VCaP (cell line): ENCODE data around the gene SERPINF2.
"Not testable (repeated sequence)": the region's sequence is repeated elsewhere in the genome, so short reads cannot be mapped to it uniquely, and the experiment has no call there.

Experiments used
- H3K27ac ChIP-seq: fragments of 450-650 bp; 2 replicates; pipeline ENCODE4 v1.5.1; 2017
- TF ChIP-seq, protein P1 (sequence below): fragments of 450-650 bp; conservative IDR thresholded peaks from 2 replicates; pipeline ENCODE4 v1.5.1; 2017; ENCODE audit warnings: mild to moderate bottlenecking, moderate library complexity

The SERPINF2 gene

DNA sequence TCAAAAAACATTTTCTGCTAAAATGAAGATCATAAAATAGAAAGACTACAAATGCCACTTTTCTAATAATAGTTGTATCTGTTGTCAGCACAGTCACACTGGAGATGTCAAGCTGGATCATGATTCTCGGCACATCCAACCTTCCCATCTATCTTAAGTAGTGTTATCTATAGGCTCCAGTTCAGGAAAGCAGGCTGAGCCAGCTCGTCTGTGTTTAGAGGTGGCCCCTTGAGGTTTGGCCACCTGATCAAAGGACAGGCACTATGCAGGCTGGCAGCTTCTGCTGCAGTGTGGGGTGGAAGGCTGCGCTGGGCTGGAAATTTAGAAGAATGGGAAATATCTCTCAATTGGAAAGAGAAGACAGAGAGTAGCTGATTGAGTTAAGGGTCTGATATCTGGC lies 54.7 kb downstream of the SERPINF2 start:
- TF ChIP-seq, protein P1, sequence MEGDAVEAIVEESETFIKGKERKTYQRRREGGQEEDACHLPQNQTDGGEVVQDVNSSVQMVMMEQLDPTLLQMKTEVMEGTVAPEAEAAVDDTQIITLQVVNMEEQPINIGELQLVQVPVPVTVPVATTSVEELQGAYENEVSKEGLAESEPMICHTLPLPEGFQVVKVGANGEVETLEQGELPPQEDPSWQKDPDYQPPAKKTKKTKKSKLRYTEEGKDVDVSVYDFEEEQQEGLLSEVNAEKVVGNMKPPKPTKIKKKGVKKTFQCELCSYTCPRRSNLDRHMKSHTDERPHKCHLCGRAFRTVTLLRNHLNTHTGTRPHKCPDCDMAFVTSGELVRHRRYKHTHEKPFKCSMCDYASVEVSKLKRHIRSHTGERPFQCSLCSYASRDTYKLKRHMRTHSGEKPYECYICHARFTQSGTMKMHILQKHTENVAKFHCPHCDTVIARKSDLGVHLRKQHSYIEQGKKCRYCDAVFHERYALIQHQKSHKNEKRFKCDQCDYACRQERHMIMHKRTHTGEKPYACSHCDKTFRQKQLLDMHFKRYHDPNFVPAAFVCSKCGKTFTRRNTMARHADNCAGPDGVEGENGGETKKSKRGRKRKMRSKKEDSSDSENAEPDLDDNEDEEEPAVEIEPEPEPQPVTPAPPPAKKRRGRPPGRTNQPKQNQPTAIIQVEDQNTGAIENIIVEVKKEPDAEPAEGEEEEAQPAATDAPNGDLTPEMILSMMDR, result no peak
- no peak overlapping the region for H3K27ac ChIP-seq

DNA sequence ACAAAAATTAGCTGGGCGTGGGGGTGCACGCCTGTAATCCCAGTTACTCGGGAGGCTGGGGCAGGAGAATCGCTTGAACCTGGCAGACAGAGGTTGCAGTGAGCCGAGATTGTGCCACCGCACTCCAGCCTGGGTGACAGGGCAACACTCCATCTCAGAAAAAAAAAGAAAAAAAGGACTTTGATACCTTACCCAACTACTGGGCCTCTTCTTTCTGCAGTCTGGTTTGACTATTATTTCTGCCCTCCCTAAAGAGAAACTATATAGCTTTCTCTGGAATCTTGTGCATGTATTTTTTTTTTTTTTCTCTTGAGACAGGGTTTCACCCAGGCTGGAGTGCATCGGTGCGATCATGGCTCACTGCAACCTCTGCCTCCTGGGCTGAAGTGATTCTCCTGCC lies 55.2 kb downstream of the SERPINF2 start:
- not testable (repeated sequence) for H3K27ac ChIP-seq

DNA sequence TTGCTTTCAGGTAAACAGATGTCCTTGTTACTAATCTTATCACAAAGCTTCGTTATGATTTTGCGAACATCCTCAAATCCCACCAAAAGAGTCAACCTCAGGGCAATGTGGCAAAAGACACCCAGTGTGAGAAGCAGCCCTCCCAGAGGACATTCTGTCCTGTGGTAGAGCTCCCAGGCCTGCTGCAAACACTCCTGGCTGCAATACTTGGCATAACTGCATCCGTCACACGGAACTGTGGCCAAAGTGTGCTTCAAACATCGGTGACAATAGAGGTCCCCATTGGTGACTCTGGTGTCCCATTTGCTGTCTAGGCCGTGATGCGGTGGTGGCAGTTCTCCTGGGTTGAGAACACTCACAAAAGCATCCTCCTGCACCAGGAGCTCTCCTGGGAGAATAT lies 57.6 kb downstream of the SERPINF2 start:
- TF ChIP-seq, protein P1, result no peak

DNA sequence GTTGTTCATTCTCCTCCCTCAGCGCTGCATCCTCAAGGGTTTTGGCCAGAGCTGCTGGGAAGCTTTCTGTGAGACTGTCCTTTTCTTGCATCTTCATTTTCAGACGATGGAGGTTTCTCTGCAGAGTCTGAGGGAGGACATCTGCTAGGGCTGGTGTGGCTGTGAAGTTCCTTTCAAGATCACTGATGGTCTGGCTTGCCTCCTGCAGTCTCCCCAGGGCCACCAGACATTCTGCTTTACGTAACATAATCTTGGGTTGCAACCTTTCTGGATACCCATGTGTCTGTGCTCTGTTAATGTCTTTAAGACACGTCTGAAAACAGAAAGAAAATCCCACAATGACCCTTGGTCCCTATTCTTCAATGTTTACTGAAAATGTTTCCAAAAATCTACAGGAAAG lies 58.0 kb downstream of the SERPINF2 start:
- no peak overlapping the region for H3K27ac ChIP-seq
- TF ChIP-seq, protein P1, result no peak

More for the DNA sequence above, 57.6 kb downstream of the SERPINF2 start:
- H3K27ac ChIP-seq, result no peak overlapping the region

DNA sequence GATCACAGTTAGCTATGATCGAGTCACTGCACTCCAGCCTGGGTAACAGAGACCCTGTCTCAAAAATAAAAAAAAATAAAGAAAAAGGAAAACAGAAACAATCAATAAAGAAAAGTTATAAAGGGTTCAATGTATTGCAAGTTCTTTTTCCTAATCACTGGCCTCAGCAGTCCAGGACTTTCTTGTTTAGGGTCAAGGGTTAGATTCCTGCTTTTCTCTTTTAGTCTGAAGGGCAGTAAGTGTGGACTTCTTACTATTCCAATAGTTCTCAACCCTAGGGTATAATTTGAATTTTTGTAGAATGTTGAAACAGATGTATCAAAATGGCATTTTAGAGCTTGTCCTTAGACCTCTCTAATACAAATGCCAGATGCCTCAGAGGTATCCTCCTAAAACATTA lies 59.8 kb downstream of the SERPINF2 start:
- no peak overlapping the region for H3K27ac ChIP-seq
- TF ChIP-seq, protein P1, result no peak

DNA sequence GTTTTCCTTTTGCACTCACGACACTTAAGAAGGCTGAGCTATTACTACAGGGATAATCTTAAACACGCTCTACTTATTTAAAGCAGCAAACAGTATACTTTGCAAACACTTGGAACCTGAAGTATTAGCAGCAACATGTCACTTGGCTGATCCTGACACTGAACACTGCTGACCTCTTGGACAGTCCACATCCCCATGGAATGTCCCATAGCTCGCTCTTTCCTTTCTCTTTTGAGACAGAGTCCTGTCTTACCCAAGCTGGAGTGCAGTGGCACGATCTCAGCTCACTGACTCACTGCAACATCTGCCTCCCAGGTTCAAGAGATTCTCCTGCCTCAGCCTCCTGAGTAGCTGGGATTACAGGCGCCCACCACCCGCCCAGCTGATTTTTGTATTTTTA lies 60.6 kb downstream of the SERPINF2 start:
- TF ChIP-seq, protein P1, result no peak
- no peak overlapping the region for H3K27ac ChIP-seq
